SKM-1 treated with dmso at 0.1 percent for 144 hours (cell line): ENCODE measurements around the gene COX4I1.
"Not testable (repeated sequence)": the region's sequence is repeated elsewhere in the genome, so short reads cannot be mapped to it uniquely, and the experiment has no call there.

Source experiments
- DNase-seq: peaks from one replicate; lab custom pipeline; 2025; ENCODE audit not compliant: unreplicated experiment; lab: John Stamatoyannopoulos, UW

Gene COX4I1

GRCh38 chr16:85798901-85799496 lies 496 bp upstream of the COX4I1 start:
- DNase-seq, result no peak

GRCh38 chr16:85800321-85800669 lies 800 bp downstream of the COX4I1 start:
- DNase-seq, result no peak

DNA sequence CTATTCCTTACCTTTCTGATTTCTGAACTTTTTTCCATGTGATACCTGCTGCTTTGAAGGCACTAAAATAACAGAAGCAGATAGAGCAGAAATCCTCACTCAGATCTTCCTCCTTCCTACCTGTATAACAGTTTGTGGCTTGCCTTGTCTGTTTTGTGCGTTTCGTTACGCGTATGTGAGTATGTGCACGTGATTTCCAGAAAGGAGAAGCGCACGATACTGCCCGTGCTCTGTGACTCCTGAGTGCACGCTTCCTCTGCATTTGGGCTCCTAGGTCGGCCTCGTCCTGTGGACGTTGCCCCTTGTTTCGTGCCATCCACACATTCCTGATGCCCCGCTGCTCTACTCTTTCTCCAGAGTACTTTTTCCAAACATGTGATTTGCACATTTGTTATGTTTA lies 4.1 kb downstream of the COX4I1 start:
- DNase-seq, result no peak

GRCh38 chr16:85805442-85806045 lies 6.0 kb downstream of the COX4I1 start:
- DNase-seq, result no peak

- no peak for DNase-seq
These were observed 7.0 kb downstream of the COX4I1 start for GRCh38 chr16:85806539-85806938.

DNA sequence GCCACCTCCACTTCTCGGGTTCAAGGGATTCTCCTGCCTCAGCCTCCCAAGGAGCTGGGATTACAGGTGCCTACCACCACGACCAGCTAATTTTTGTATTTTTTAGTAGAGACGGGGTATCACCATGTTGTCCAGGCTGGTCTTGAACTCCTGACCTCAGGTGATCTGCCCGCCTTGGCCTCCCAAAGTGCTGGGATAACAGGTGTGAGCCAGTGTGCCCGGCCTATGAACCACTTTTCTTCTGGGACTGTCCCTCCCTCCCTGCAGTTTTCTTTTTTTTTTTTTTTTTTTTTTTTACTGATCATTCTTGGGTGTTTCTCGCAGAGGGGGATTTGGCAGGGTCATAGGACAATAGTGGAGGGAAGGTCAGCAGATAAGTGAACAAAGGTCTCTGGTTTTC lies 7.8 kb downstream of the COX4I1 start:
- not testable (repeated sequence) for DNase-seq

- DNase-seq, result not testable (repeated sequence)
These were observed 8.6 kb downstream of the COX4I1 start for GRCh38 chr16:85808104-85808503.

DNA sequence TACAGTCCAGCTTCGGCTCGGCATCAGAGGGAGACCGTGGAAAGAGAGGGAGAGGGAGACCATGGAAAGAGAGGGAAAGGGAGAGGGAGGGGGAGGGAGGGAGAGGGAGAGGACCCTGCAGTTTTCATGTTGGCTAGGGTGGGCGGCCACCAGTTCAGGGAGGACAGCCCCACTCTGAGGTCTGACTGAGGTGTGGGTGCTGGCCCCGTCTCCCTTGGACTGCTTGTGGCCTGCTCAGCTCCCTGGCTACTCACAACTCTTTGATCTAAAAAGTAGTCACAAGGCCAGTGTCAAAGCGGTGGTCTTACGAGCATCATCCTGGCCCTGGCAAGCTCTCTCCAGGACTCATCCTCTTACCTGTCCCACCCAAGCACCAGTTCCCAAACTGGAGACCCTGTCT lies 9.4 kb downstream of the COX4I1 start:
- DNase-seq, result no peak

DNA sequence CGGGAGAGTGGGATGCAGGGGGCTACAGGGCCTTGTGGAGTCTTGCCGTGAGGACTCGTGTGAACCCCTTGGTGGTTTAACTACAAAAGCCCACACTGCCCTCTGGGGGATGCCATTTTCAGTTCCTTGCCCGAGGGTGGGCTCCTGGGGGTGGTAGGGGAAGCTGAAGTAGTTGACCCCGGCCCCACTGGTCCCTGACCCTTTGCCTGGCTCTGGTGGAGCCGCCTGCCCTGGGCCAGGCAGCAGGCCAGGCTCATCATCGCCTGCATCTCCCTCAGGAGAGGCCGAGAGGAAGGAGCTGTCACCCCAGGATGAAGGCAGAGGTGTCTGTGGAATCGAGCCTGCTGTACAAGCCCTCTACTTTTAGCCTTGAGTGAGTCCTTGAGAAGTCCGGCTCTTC lies 10.2 kb downstream of the COX4I1 start:
- no peak for DNase-seq

DNA sequence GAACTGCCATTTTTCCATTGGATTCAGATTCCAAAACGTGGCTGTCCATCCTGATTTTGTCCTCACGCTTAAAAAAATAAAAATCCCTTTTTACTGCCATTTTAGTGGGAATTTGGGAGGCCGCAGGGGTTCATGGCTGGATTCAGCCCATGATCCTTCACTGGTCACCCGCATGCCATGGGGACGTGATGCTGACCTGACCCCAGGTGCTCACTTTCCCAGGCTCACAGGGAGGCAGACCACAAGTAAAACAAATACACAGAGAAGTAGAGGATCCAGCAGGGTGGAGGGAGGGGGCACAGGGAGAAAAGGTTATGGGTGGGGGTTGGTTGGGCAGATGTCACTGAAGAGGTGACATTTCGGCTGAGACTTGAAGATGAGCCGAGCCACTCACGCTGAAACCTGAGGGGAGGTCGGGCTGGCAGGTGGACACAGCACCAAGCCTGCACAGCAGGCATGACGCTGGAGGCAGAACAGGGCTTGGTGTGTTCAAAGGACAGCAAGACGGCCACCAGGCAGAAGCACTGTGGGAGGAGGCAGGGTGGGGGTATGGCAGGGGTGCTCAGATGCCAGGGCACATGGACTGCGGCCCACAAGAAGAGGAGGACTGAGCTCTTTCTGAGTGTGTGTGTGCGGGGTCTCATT lies 10.7 kb downstream of the COX4I1 start:
- DNase-seq, result no peak

DNA sequence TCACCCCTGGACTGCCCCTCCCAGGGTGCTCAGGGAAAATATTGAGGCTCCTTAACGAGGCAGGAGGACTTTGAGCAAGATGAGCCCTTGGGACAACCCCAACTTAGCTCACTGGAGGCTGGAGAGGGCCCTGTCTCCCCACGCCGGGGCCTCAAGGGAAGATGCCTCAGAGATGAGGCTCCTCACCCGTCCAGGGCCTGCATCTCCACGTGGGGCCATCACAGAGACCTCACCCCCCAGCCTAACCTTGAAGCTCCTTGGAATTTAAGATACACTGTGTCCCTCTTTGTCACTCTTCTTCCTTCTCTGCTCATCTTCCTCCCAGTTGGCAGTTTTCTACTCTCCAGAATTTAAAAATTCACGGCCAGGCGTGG lies 11.2 kb downstream of the COX4I1 start:
- no peak for DNase-seq

DNA sequence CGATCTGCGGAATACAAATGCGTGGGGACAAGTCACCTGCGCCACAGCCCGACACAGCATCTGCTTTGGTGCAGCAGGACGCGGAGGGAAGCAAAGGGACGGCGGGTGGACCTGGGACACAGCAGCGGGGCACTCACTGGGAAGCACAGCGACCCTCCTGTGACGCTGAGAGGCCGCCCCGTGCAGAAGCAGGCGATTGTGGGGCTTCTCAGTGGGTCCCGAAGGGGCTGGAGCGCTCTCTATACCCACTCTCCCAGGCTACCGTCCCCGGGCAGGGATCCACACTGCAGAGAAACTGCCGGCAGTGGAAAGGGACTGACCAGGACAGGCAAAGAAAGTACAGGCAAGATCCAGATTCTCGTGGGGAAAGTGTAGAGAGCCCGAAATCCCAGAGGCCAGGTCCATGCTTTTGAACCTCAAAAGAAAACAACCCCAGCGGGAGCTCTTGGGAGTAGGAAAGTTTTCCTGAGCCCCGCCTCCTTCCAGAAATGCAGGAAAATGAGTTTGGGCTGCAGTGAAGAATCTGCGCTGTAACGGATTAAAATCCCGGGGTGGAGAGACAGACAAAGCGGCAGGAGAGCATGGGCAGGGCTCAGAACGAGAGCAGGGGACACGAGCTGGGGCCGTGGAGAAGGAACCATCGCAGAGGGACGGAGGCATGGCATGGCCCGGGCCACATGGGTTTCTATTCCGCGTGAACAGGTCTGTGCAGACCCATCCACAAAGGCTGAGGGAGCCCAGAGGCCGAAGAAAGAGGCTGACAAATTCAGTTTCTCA lies 12.7 kb downstream of the COX4I1 start:
- DNase-seq, result no peak

DNA sequence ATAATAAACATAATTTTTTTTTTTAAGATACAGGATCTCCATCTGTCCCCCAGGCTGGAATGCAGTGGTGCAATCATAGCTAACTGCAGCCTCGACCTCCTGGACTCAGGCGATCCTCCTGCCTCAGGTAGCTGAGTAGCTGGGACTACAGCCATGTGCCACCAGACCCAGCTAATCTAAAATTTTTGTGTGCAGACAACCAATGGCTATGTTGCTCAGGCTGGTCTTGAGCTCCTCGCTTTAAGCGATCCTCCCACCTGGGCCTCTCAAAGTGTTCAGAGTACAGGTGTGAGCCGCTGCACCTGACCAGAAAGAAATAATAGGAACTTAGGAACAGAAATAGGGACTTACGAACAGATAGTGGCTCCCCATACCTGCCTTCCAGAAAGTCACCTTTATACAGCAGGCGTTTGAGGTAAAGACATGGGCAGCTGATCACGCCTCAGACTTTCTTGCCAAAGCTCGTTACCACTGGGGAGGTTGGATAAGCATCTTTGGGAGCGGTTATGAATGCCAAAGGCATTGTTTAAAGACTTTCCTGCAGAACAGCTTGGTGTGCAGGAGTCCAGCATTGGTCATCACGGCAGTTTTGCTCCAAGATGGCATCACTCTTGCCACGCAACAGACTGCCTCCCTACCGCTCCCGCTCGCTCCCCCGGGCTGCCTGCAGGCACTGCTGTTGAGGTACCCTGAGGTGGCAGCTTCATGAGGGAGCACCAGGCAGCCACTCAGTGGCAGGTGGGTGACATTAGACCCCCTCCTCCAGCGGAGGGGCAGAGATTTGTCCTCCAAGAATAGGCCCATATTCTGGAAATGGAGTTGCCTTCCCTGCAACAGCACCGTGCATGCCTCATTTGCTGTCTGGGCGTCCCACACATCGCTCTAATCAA lies 13.6 kb downstream of the COX4I1 start:
- no peak for DNase-seq

DNA sequence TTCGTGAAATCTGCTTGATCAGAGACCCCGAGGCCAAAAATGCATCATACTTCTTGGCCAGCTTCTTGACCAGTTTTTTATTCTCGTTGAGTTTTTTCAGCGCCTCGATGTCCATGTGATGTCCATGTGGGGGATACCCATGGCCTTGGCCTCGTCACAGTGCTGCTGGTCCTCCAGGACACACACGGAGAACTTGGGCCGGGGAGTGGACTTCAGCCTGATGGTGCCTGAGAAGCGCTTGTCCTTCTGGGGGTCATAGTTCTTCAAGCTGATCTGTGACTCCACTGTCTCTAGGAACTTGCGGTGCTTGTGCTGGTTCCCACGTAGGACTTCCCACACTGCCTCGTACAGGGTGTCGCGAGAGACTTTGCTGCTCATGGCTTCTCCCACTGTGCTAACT lies 16.7 kb downstream of the COX4I1 start:
- no peak for DNase-seq

DNA sequence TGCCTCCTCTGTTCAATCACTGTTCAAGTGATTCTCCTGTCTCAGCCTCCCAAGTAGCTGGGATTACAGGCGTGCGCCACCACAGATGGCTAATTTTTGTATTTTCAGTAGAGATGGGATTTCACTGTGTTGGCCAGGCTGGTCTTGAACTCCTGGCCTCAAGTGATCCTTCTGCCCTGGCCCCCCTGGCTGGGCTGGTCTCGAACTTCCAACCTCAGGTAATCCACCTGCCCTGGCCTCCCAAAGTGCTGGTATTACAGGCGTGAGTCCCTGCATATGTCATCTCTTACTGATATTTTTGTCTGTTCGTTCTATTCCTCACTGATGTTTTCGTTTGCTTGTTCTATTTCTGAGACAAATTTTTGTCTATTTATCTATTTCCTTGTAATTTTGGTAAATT lies 17.7 kb downstream of the COX4I1 start:
- not testable (repeated sequence) for DNase-seq

- DNase-seq, result peak; percentile 87
These were observed 19.8 kb downstream of the COX4I1 start for GRCh38 chr16:85819245-85819644.

DNA sequence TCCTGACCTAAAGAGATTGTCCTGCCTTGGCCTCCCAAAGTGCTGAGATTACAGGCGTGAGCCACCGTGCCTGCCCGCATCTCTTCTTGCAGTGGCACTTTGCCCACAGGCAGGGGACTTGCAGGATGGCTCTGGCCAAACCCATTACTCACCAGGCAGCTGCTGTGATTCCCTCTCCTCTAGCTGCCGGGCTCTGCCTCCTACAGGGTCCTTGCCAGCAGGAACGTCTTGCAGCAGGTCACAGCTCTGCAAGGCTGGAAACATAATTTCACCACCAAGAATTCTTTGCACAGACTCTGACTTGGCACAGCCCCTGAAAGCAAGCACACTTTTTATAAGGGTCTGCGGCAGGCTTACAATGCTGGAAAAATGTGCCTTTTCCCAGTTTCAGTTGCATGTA lies 20.3 kb downstream of the COX4I1 start:
- no peak for DNase-seq

DNA sequence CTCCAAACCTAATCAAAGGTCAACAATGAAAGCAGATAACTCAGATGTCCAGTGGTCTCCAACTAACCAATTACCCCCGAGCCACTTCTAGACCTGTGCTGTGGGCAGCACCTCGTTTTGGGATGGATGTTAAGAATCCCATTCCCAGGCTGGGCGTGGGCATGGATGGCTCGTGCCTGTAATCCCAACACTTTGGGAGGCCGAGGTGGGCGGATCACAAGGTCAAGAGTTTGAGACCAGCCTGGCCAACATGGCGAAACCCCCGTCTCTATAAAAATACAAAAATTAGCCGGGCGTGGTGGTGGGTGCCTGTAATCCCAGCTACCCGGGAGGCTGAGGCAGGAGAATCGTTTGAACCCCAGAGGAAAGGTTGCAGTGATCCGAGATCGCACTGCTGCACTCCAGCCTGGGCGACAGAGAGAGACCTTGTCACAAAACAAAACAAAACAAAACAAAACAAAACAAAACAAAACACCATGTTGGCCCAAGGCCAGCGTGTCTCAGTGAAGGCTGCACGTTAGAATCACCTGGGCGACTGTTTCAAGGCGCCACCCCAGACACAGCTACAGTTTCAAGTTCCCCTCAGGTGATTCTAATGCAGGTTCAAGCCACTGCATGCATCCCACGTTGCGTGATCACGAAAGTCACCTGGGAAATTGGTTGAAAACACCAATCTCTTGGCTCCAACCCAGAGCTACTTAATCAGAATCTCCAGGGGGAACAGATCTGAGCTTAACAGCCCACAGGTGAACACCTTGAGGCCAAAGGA lies 21.3 kb downstream of the COX4I1 start:
- DNase-seq, result no peak

DNA sequence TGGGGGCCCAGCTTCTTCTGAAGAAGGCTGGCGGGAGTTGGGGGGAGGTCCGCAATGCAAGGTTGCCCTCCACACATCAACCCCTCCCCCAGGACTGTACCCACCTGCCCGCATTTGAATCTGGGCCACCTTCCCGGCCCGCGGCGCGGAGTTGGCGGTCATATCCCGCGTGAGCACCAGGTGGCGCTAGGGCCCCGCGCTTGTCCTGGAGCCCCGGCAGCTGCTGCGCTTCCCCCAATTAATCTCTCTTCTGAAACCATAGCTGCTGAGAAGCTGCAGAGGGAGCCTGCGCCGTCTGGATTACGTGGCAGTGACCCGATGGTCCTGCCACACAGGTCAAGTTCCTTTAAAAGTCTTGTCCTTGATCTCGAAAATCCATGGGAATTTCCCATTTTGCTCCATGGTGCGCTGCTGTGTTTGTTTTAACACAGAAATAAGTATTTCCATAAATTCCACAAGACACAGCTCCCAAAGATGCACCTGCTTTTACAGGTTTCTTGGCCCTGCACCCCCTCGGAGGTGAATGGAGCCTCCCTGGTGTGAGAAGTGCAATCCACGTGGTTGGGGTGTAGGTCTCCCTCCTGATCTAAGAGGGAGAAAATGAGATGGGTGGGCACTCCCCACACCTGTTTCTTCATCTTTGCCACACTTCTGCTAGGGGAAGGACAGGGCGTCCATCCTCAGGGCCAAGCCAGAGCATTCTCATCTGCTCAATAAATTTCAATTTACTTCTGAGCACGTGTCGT lies 22.1 kb downstream of the COX4I1 start:
- peak; percentile 95 for DNase-seq

GRCh38 chr16:85822145-85822544 lies 22.6 kb downstream of the COX4I1 start:
- DNase-seq, result no peak
